ENCODE measurements around the gene SLC25A18.

- TF ChIP-seq GATA2 (IDR thresholded peaks at IDR 0.05; ENCODE audit: low read depth, low read length) (no peak), GATA3 (IDR thresholded peaks at IDR 0.05; ENCODE audit: low read depth, low read length) (no peak)
Observed at GRCh38 chr22:17542452-17542851, 20.8 kb upstream of the SLC25A18 start.
